IMR-90 (cell line): ENCODE data around the gene DPP6. TPM values are rescaled to one million over a fixed set of nuclear protein-coding genes. Genes with fewer than 3 reads are reported as not detected.

Experiments used
- ATAC-seq: fragments of 200-7000 bp; cut with Tn5 transposase; 2 replicates; pipeline ENCODE4 v1.9.1; 2020; ENCODE audit warnings: low read depth, mild to moderate bottlenecking, moderate library complexity
- BruUV-seq: library from RNA; stranded (reverse); fragments of 400-500 nt; replicated peaks from 2 replicates; lab custom pipeline; 2021; lab: Mats Ljungman, UMichigan
- CTCF ChIA-PET: fragments of 300-600 bp; formaldehyde crosslinking; extraction: SDS; loops from one replicate; lab custom pipeline; 2021; ENCODE audit warnings: antibody characterized with exemption; lab: Yijun Ruan, JAX
- POLR2A ChIA-PET: fragments of 300-600 bp; sonication (Branson Sonifier 250); formaldehyde crosslinking; loops from one replicate; lab custom pipeline; 2022; ENCODE audit warnings: antibody characterized with exemption; ENCODE audit not compliant: unreplicated experiment; lab: Charles Lee
- DNase-seq: peaks from one replicate; pipeline ENCODE4 v3.0.0; 2013
- H2AFZ ChIP-seq: replicated peaks from 2 replicates; pipeline ENCODE3; 2013; ENCODE audit warnings: low read length, mild to moderate bottlenecking; ENCODE audit not compliant: poor library complexity
- H2AK5ac ChIP-seq: 2 replicates; pipeline ENCODE4 v1.6.1; 2013; ENCODE audit warnings: low read depth, low read length, inconsistent platforms
- H2AK9ac ChIP-seq: replicated peaks from 2 replicates; pipeline ENCODE3; 2013; ENCODE audit warnings: mild to moderate bottlenecking, low read depth, low read length, moderate library complexity; ENCODE audit not compliant: poor library complexity
- H2BK120ac ChIP-seq: 2 replicates; pipeline ENCODE4 v1.6.1; 2013; ENCODE audit warnings: low read depth, low read length, inconsistent platforms
- H2BK15ac ChIP-seq: 3 replicates; pipeline ENCODE4 v1.6.1; 2013; ENCODE audit warnings: low read depth, low read length, inconsistent platforms
- H2BK20ac ChIP-seq: 2 replicates; pipeline ENCODE4 v1.6.1; 2013; ENCODE audit warnings: low read depth, mild to moderate bottlenecking, inconsistent platforms, low read length, moderate library complexity
- H2BK5ac ChIP-seq: 2 replicates; pipeline ENCODE4 v1.6.1; 2013; ENCODE audit warnings: mild to moderate bottlenecking, low read depth, low read length, inconsistent platforms; ENCODE audit not compliant: poor library complexity, severe bottlenecking
- H3K14ac ChIP-seq: replicated peaks from 2 replicates; pipeline ENCODE4 v1.6.1; 2013; ENCODE audit warnings: low read depth, low read length, inconsistent platforms
- H3K18ac ChIP-seq: 2 replicates; pipeline ENCODE4 v1.6.1; 2013; ENCODE audit warnings: low read depth, low read length, control low read depth
- H3K23ac ChIP-seq: 2 replicates; pipeline ENCODE4 v1.6.1; 2013; ENCODE audit warnings: low read depth, low read length, inconsistent platforms
- H3K27ac ChIP-seq: 2 replicates; pipeline ENCODE4 v1.5.1; 2013; ENCODE audit warnings: mild to moderate bottlenecking, control low read depth, low read length; ENCODE audit not compliant: insufficient read depth
- H3K27me3 ChIP-seq: 2 replicates; pipeline ENCODE4 v1.6.1; 2013; ENCODE audit warnings: low read length; ENCODE audit not compliant: control insufficient read depth, insufficient read depth
- H3K36me3 ChIP-seq: 2 replicates; pipeline ENCODE4 v1.6.1; 2013; ENCODE audit warnings: low read length, mixed read lengths; ENCODE audit not compliant: control insufficient read depth, insufficient read depth
- H3K4ac ChIP-seq: 2 replicates; pipeline ENCODE4 v1.6.1; 2013; ENCODE audit warnings: low read depth, low read length, inconsistent platforms
- H3K4me1 ChIP-seq: 2 replicates; pipeline ENCODE4 v1.6.1; 2013; ENCODE audit warnings: low read length, mixed read lengths; ENCODE audit not compliant: control insufficient read depth, insufficient read depth
- H3K4me2 ChIP-seq: 2 replicates; pipeline ENCODE4 v1.6.1; 2013; ENCODE audit warnings: low read depth, mild to moderate bottlenecking, control low read depth, low read length, moderate library complexity
- H3K4me3 ChIP-seq: 2 replicates; pipeline ENCODE4 v1.5.1; 2013; ENCODE audit warnings: low read depth, mild to moderate bottlenecking, control low read depth, low read length, moderate library complexity; ENCODE audit not compliant: insufficient read depth
- H3K56ac ChIP-seq: 2 replicates; pipeline ENCODE4 v1.6.1; 2013; ENCODE audit warnings: low read length, inconsistent platforms; ENCODE audit not compliant: insufficient read depth; ENCODE audit errors: extremely low read depth
- H3K79me1 ChIP-seq, 2 experiments: 2 replicates each; pipeline ENCODE4 v1.6.1; 2013; ENCODE audit warnings: low read length in 2 of 2, inconsistent platforms in 1 of 2, low read depth in 1 of 2
- H3K9ac ChIP-seq: 2 replicates; pipeline ENCODE4 v1.6.1; 2013; ENCODE audit warnings: low read depth, low read length, control low read depth
- H3K9me1 ChIP-seq: 2 replicates; pipeline ENCODE4 v1.6.1; 2013; ENCODE audit warnings: low read length, inconsistent platforms; ENCODE audit not compliant: insufficient read depth
- H3K9me3 ChIP-seq: 2 replicates; pipeline ENCODE4 v1.6.1; 2013; ENCODE audit warnings: low read length; ENCODE audit not compliant: control insufficient read depth, insufficient read depth
- H4K20me1 ChIP-seq: 2 replicates; pipeline ENCODE4 v1.6.1; 2013; ENCODE audit warnings: low read length, inconsistent platforms; ENCODE audit not compliant: insufficient read depth
- H4K5ac ChIP-seq: 2 replicates; pipeline ENCODE4 v1.6.1; 2013; ENCODE audit warnings: mild to moderate bottlenecking, low read depth, low read length, control low read depth
- H4K8ac ChIP-seq, 2 experiments: 2 replicates each; pipeline ENCODE4 v1.6.1; 2013; ENCODE audit warnings: low read depth in 2 of 2, low read length in 2 of 2, control low read depth in 1 of 2, inconsistent platforms in 1 of 2
- H4K91ac ChIP-seq: 2 replicates; pipeline ENCODE4 v1.6.1; 2013; ENCODE audit warnings: low read depth, low read length, inconsistent platforms; ENCODE audit not compliant: insufficient read depth
- BHLHE40 ChIP-seq: fragments of 150-350 bp; IDR thresholded peaks from 2 replicates; pipeline ENCODE4 v1.6.1; 2016; ENCODE audit warnings: mild to moderate bottlenecking, low read depth, low read length
- CEBPB ChIP-seq: IDR thresholded peaks from 2 replicates; pipeline ENCODE4 v1.6.1; 2012; ENCODE audit warnings: low read depth, low read length, improper control_type of control experiment
- CHD1 ChIP-seq: IDR thresholded peaks from 2 replicates; pipeline ENCODE4 v1.6.1; 2012; ENCODE audit warnings: low read depth, low read length, improper control_type of control experiment
- CTCF ChIP-seq: conservative IDR thresholded peaks from 2 replicates; pipeline ENCODE4 v1.5.1; 2012; ENCODE audit warnings: mild to moderate bottlenecking, low read depth, low read length, improper control_type of control experiment
- ELK1 ChIP-seq: fragments of 150-350 bp; IDR thresholded peaks from 2 replicates; pipeline ENCODE4 v1.6.1; 2016; ENCODE audit warnings: low read depth, mild to moderate bottlenecking, low read length, moderate library complexity, borderline replicate concordance
- FOS ChIP-seq: fragments of 150-350 bp; IDR thresholded peaks from 2 replicates; pipeline ENCODE4 v1.6.1; 2016; ENCODE audit warnings: low read depth, low read length
- MAFK ChIP-seq: IDR thresholded peaks from 2 replicates; pipeline ENCODE4 v1.6.1; 2012; ENCODE audit warnings: low read depth, low read length, improper control_type of control experiment
- MAZ ChIP-seq: IDR thresholded peaks from 2 replicates; pipeline ENCODE4 v1.6.1; 2012; ENCODE audit warnings: low read depth, mild to moderate bottlenecking, low read length, improper control_type of control experiment, moderate library complexity, borderline replicate concordance
- MXI1 ChIP-seq: IDR thresholded peaks from 2 replicates; pipeline ENCODE4 v1.6.1; 2012; ENCODE audit warnings: low read depth, mild to moderate bottlenecking, low read length, moderate library complexity, borderline replicate concordance
- NFE2L2 ChIP-seq: fragments of 150-350 bp; IDR thresholded peaks from 2 replicates; pipeline ENCODE4 v1.6.1; 2016; ENCODE audit warnings: low read depth, mild to moderate bottlenecking, low read length
- POLR2A ChIP-seq: IDR thresholded peaks from 2 replicates; pipeline ENCODE4 v1.6.1; 2012; ENCODE audit warnings: mild to moderate bottlenecking, low read depth, low read length
- RAD21 ChIP-seq: IDR thresholded peaks from 2 replicates; pipeline ENCODE4 v1.6.1; 2012; ENCODE audit warnings: low read length, improper control_type of control experiment
- RCOR1 ChIP-seq: IDR thresholded peaks from 2 replicates; pipeline ENCODE4 v1.6.1; 2012; ENCODE audit warnings: mild to moderate bottlenecking, low read length, improper control_type of control experiment; ENCODE audit not compliant: insufficient replicate concordance
- RFX5 ChIP-seq: IDR thresholded peaks from 2 replicates; pipeline ENCODE4 v1.8.0; 2012; ENCODE audit warnings: low read depth, mild to moderate bottlenecking, low read length, moderate library complexity
- SMC3 ChIP-seq: fragments of 150-350 bp; IDR thresholded peaks from 2 replicates; pipeline ENCODE4 v1.6.1; 2016; ENCODE audit warnings: low read depth, mild to moderate bottlenecking, antibody characterized with exemption, low read length, moderate library complexity
- USF2 ChIP-seq: fragments of 150-350 bp; IDR thresholded peaks from 2 replicates; pipeline ENCODE4 v1.6.1; 2017; ENCODE audit warnings: mild to moderate bottlenecking, antibody characterized with exemption, low read length, low read depth
- WGBS, 2 experiments: methylation state at CpG; one replicate each; pipeline versions ENCODE4 v1.1.5 to v1.1.7; 2013; ENCODE audit warnings: missing lambda C conversion rate in 2 of 2; ENCODE audit not compliant: insufficient read length in 1 of 2; ENCODE audit errors: extremely low coverage in 2 of 2; 5-methylcytosine and 5-hydroxymethylcytosine counted together
- dilution Hi-C: fragments of 300-500 bp; cut with HindIII; formaldehyde crosslinking; loops from one replicate; pipeline ENCODE4 v1.14.3; 2018; ENCODE audit warnings: low sequenced_read_pairs; ENCODE audit not compliant: unreplicated experiment
- in situ Hi-C: fragments of 300-500 bp; cut with MboI; formaldehyde crosslinking; loops from 3 replicates; pipeline ENCODE4 v1.14.3; 2019; ENCODE audit warnings: low sequenced_read_pairs, inconsistent platforms, mixed read lengths
- intact Hi-C: fragments of 100-400 bp; cut with micrococcal nuclease; formaldehyde crosslinking; loops from 2 replicates; pipeline ENCODE4 v1.10.0; 2022
- polyA plus RNA-seq, 3 experiments: library from polyadenylated mRNA; depleted of rRNA; stranded (reverse); fragments of >200 nt; gene quantifications; 2 replicates each; pipeline ENCODE4 v1.2.3, GENCODE V29; 2012; ENCODE audit warnings: low replicate concordance in 1 of 3
- total RNA-seq: library from RNA; depleted of rRNA; stranded (reverse); fragments of >200 nt; gene quantifications from 2 replicates; pipeline ENCODE4 v1.2.3, GENCODE V29; 2012

Gene DPP6
- total and polyA plus RNA-seq, 2 of the 4 experiments (the other 2 are of a cell fraction): not detected

- Histone ChIP-seq H3K9me1 (no peaks in the 10 kb centered on the region), H2BK15ac (no peak overlapping the region), H4K5ac (no peak overlapping the region), H3K4me2 (no peak overlapping the region), H4K8ac (no peak overlapping the region), H3K27ac (no peak overlapping the region), H3K4me1 (no peaks in the 10 kb centered on the region), H2AK5ac (no peak overlapping the region), H3K9ac (no peak overlapping the region), H3K27me3 (no peaks in the 10 kb centered on the region), H4K20me1 (no peaks in the 10 kb centered on the region), H3K9me3 (peaks cover 19% of the 10 kb centered on the region), H3K14ac (no peak overlapping the region), H3K79me1 (no peaks in the 10 kb centered on the region), H2BK20ac (no peak overlapping the region), H2BK5ac (no peak overlapping the region), H4K91ac (no peak overlapping the region), H2AK9ac (no peak overlapping the region), H3K18ac (no peak overlapping the region), H3K4ac (no peak overlapping the region), H2AFZ (no peak overlapping the region), H3K36me3 (no peaks in the 10 kb centered on the region), H3K4me3 (no peak overlapping the region), H2BK120ac (no peak overlapping the region), H3K56ac (no peak overlapping the region), H3K23ac (no peak overlapping the region)
- dilution Hi-C loops: no loop called here
- in situ Hi-C loops: no loop called here
- no TSS peak for BruUV-seq
- TF ChIP-seq USF2 (no peak), RFX5 (no peak), SMC3 (no peak), MXI1 (no peak), POLR2A (no peak), ELK1 (no peak), RCOR1 (no peak), CHD1 (no peak), BHLHE40 (no peak), NFE2L2 (no peak), RAD21 (no peak), MAZ (no peak), FOS (no peak), MAFK (no peak), CTCF (no peak), CEBPB (no peak)
- intact Hi-C loops: no loop called here
- ChIA-PET POLR2A (no interaction called here), CTCF (no interaction called here)
- DNase-seq (no peak), ATAC-seq (no peak)
- no CpG with 5 or more reads among the region's 6 CpGs for WGBS, 2 experiments
Measured at GRCh38 chr7:154789404-154789803, 737.2 kb downstream of the DPP6 start.
